HG03045 (cell line): Measurements from ENCODE around the gene VILL.
A peak's percentile ranks its signal among the peaks of the same experiment; 100 is the strongest.
"Not testable (repeated sequence)": the region's sequence is repeated elsewhere in the genome, so short reads cannot be mapped to it uniquely, and the experiment has no call there.

Source experiments
- ATAC-seq: cut with Tn5 transposase; IDR thresholded peaks from one replicate; pipeline ENCODE4 v1.9.1; 2021; ENCODE audit warnings: mild to moderate bottlenecking, moderate library complexity; ENCODE audit not compliant: unreplicated experiment

Gene VILL

GRCh38 chr3:37963016-37963415 is 27.6 kb upstream of the VILL start:
- no peak for ATAC-seq

GRCh38 chr3:37963635-37964034 is 27.0 kb upstream of the VILL start:
- no peak for ATAC-seq

DNA sequence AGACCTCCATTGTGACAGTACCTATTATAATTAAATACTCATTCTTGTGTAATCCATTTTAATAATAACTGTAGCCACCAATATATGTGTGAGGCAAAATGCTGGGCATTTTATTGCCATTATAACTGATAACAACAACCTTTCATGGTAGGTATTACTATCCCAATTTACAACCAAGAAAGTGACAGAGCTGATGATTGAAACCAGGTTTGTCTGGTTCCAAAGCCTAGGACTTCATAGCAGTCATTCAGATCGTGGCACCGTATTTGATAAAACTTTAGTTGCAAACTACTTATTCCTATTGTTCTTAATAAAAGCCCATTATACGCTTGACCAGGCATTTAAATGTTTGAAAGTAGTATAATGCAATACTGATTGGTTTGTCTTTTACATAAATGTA is 26.4 kb upstream of the VILL start:
- ATAC-seq: no peak

DNA sequence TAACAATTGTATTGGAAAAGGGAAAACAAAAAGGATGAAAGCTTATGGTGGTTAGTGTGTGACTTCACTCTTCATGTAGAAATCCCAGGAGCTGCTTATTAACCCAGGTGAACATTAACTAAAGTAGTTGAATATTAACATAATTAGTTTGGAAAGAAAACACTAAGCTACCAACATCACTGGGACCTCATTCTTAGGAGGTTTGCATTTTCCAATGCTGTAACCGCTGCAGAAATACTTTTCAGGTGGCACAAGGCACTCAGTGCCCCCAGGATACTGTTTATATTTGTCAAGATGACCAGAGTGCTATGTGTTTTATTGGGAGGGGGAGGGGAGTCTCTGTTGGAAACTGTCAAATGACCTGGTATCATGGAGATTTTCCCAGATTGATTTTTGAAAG is 25.9 kb upstream of the VILL start:
- no peak for ATAC-seq

- no peak for ATAC-seq
Measured at GRCh38 chr3:37967260-37967881, 23.2 kb upstream of the VILL start.

DNA sequence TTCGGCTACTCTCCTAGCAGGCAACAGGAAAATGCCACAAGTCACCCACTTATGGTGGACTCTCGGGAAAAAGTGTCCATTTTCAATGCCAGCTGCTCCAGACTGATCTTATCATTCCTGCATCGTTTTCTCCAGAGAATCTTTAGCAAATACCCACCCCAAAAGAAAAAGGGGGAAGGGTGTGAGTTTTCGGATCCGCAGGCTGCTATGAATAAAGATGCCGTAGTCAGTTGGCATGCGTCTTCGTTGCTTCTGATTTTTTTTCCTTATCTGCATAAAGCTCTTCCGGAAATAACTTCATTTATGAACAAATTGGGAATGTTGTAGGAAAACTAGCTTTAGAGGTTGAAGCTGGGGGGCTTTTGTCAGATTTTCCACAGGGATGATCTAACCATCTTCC is 22.4 kb upstream of the VILL start:
- no peak for ATAC-seq

DNA sequence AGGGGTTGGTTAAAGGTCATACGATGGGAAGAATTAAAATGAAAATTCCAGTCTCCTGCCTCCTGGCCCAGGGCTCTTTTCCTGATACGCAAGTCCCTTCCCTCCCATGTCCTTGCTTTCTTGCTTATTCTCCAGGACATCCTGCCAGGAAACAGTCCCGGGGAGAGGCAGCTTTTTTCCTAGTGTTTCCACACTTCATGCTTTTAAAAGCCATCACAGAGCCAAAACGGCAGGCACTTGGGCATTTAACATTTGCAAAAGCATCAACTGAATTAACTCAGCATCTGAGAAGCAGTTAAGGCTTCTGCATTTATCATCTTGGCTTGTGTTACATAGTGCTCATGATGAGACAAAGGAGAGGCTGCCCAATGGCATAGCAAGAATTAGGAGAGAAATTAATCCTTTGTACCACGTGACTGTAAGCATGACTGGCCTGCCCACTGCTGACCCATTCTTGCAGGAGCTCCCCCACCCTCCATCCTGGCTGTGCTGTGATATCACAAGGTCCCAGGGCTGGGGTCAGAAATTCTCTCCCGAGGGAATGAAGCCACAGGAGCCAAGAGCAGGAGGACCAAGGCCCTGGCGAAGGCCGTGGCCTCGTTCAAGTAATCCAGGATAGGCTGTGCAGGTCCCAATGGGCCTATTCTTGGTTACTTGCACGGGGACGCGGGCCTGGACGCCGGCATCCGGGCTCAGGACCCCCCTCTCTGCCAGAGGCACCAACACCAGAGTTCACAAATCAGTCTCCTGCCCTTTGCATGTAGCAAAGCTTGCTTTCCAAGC is 21.6 kb upstream of the VILL start:
- ATAC-seq: no peak

DNA sequence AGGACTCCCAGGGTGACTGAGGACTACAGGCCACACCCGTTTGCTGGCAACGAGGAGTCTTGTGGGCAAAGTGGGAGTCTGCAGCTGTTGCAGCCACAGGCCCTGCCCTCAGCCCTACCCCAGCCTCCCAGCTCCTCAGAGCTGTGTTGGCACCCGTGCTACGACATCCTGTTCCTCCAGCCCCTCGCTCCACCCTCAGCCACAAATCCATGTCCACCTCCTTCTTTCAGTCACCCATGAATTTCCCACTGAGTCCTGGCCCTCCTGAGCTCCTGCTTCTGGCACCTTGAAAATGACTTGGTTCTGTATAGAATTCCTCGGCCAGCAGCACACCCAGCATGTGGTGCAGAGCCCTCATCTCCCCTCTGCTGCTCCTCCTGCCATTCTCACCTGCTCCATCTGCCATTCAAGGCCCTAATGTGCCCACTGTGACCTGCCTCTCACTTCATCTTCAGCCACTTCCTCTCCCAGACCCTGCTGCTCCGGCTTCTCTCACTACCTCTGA is 20.9 kb upstream of the VILL start:
- ATAC-seq: no peak

- ATAC-seq: no peak
Measured at GRCh38 chr3:37970802-37971201, 19.8 kb upstream of the VILL start.

DNA sequence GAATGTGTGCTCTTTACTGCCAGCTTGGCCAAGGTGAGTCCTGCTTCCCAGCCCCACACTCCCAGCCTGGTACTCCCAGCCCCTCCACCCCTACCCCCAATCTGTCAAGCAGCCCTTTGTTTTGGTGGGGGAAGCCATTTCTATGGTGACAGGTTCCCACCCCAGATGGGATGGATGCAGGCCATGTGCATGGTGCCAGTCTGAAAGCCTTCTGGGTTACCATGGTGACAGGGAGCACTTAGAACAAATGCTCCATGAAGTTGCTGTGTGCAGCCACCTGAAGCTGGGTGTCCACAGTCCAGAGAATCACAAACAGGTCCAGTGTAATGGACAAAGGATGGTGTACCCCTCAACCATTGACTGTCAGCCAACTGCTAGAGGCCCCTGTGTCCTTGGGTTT is 19.1 kb upstream of the VILL start:
- ATAC-seq: no peak

GRCh38 chr3:37972056-37972455 is 18.5 kb upstream of the VILL start:
- ATAC-seq: not testable (repeated sequence)

DNA sequence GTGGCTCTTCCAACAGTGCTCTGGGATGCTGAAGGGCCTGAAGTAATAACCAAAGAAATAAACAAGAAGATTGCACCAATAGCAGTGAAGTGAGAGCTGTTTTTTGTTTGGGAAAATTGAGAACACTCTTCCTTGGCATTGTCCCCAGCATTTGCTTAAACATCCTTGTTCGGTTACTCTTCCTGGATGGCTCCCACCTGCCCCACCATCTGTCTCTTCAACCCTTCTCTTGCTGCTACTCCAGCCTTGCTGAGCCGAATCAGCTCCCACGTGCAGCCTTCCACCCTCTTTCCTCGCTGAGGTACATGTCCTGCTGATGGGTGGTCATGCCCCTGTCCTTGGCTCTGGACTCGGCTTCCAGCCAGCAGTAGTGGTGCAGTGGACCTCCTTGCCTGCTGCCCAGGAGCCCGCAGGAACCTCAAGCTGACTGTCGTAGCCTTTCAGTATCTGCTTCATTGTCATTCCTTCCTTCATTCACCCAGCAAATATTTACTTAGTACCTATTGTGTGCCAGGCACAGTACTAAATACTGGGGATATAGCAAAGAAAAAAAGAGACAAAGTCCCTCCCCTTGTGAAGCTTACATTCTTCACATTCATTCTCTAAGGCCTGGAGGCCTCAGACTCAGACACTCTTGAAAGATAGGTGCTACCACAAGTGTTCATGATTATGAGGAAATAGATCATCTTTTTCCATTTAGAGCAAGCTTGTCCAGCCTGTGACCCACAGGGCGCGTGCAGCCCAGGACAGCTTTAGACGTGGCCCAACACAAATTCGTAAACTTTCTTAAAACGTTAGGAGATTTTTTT is 17.1 kb upstream of the VILL start:
- no peak for ATAC-seq

DNA sequence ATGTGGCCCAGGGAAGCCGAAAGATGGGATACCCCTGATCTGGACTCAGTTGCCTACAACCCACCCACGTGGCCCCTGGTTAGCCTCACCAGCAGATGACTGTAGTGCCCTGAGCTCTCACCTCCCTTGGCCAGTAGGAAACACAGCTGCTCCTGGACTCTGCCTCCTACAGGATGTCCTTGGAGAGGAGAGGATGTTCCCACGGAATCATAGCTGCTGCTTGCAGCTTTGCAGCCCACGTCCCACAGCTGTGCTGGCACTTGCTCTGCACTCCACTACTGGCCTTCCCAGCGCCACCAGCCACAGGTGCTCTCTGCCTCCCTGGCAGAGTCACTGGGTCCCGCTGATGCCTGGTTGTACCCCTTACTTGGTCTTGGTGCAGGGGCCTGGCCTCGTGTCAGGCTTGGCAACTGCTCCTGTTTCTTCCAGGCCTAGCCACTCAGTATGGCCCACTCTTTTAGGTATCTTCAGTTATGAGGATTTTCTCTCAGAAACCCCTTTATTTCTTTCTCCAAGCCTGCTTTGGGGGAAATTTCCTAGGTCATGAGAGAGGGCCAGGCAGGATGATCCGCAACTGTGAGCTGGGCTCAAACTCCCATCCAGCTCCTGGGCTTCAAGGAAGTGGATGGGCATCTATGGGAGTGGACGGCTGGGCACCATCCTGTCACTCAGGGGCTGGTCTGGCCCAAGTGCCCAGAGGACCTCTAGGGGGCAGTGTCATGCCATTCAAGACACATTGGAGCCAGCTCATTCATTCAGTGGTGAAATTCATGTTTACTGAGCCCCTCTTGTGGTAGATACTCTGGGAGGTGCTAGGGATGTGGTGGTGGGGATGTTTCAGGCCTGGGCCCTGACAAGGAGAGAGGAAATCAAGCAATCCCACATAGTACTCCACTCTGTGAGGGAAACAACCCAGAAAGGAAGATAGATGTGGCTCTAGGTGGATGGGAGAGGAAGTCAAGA is 16.2 kb upstream of the VILL start:
- ATAC-seq: peak; percentile 89

GRCh38 chr3:37979541-37980461 is 10.8 kb upstream of the VILL start:
- ATAC-seq: no peak

DNA sequence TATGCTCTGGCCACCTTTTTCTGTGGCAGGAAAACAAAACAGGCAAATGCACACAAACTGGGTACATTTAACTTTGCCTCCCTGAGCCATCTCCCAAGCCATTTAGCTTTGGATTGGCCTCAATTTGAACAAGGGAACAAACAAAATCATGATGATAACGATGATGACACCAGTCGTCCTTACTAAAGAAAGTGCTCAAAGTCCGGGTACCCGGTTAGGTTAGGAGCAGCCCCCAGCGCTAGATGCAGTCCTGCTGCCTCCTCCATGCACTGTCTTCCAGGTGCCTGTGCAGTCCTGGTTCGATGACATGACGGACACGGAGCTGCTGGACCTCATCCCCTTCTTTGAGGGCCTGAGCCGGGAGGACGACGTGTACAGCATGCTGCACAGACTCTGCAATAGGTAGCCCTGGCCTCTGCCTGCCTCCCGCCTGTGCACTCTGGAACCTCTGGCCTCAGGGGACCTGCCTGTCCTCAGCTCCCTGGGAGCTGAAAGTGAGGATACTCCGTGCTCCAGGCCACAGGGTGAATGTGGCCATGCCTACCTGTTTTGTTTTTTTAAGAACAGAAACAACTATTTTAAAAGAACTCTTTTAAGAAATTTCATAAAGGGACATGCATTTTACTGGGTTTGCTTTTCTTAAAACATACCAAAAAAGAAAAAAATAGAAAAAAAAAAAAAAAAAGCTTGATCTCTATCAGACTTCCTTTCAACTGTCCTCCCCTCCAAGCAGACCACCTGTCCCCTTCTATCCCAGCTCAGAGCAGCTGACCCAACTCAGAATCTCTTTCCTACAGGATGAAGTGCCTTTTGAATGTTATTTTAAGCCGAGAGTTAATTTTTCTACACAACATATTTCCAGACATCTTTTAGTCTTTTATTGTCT is 9.9 kb upstream of the VILL start:
- ATAC-seq: no peak

GRCh38 chr3:37981348-37981664 is 9.3 kb upstream of the VILL start:
- ATAC-seq: no peak

- no peak for ATAC-seq
Measured at GRCh38 chr3:37982331-37982730, 8.3 kb upstream of the VILL start.

DNA sequence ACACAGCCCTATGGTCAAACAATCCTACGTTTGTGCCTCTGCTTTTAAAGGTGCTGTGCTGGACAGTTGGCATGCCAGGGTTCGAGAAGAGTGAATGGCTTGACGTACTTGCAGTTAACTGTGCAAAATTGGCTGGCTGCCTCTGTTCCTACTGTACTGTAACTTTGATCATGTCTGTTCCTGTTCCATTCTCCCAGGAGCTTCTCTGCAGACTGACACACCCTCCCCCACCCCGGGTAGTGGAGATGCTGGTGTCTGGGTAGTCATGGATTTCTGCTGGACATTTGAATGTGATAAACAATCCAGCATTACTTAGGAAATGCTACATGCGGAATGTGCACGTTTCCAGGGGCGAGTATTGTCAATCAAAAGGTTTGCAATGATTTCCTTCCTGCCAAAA is 6.5 kb upstream of the VILL start:
- no peak for ATAC-seq

- ATAC-seq: no peak
Measured at GRCh38 chr3:37984596-37984995, 6.0 kb upstream of the VILL start.
